ENCODE data around the gene RALGPS1.

The RALGPS1 gene

DNA sequence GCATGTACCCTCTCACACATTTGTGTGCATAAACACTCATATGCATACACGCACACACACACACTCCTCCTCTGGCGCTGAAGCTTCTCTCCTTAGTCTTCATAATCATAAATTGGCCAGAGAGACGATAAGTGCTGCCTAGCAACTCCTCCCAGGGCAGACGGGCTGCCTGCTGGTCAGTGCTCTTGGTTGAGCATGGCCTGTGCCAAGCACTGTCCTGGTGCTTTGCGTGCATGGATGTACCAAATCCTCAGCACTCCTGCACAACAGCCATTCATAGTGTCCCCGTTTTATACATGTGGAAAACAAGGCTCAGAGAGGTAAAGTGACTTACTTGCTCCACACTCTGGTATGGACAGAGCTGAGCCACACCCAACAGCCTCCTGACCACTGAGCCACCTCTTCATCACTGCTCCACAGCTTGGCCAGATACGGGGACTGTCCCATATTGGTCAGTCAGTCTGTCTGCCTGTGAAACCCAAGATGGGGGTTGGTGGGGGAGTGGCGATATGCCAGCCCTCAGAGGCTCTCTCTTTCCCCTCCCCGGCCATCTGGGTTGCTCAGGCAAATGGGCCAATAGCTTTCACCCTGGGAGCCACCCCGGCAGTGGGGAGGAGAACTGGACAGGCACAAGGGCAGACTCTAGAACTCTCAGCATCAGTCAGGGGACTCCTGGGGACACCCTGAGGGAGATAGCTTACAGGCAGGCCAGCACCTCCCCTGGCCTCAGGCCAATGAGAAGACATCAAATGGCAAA lies 285.7 kb downstream of the RALGPS1 start:
- TF ChIP-seq, protein P1, sequence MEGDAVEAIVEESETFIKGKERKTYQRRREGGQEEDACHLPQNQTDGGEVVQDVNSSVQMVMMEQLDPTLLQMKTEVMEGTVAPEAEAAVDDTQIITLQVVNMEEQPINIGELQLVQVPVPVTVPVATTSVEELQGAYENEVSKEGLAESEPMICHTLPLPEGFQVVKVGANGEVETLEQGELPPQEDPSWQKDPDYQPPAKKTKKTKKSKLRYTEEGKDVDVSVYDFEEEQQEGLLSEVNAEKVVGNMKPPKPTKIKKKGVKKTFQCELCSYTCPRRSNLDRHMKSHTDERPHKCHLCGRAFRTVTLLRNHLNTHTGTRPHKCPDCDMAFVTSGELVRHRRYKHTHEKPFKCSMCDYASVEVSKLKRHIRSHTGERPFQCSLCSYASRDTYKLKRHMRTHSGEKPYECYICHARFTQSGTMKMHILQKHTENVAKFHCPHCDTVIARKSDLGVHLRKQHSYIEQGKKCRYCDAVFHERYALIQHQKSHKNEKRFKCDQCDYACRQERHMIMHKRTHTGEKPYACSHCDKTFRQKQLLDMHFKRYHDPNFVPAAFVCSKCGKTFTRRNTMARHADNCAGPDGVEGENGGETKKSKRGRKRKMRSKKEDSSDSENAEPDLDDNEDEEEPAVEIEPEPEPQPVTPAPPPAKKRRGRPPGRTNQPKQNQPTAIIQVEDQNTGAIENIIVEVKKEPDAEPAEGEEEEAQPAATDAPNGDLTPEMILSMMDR (IDR thresholded peaks at IDR 0.05; ENCODE audit: poor library complexity, severe bottlenecking): no peak
- Histone ChIP-seq H3K4me3 (ENCODE audit: severe bottlenecking) (no peak overlapping the region), H3K27ac (ENCODE audit: poor library complexity, severe bottlenecking) (no peak overlapping the region), H3K27me3 (ENCODE audit: insufficient read depth, poor library complexity, severe bottlenecking) (no peaks in the 10 kb centered on the region), H3K36me3 (ENCODE audit: low read depth) (no peaks in the 10 kb centered on the region), H3K9me3 (ENCODE audit: severe bottlenecking) (no peaks in the 10 kb centered on the region), H3K4me1 (ENCODE audit: insufficient read depth, poor library complexity, severe bottlenecking) (no peaks in the 10 kb centered on the region)
- DNase-seq (ENCODE audit: low spot score) (no peak), ATAC-seq (ENCODE audit: low read depth) (no peak)

DNA sequence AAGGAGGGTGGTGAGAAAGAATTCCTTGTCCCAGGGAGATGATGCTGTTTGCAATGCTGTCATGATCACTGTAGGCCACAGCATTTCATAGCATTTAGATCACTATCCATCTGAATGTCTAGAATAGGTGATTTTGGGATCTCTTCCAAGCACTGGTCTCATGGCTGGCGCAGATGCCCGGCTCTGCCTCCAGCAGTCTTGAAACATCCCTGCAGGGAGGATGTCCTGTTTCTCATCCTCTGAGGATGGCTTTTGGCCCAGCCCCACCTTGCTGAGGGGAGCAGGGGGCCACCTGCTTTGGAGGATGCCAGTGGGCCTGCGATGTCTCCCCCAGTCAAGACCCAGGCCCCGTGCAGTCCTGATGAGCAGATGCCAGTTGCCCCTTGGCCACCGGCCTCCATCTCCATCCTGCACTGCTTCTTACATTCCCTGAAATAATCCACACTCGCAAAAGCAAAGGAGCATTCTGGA lies 286.5 kb downstream of the RALGPS1 start:
- no peak overlapping the region for H3K27ac ChIP-seq (ENCODE audit: poor library complexity, severe bottlenecking)
- TF ChIP-seq, protein P1 (IDR thresholded peaks at IDR 0.05; ENCODE audit: poor library complexity, severe bottlenecking): no peak
- H3K36me3 ChIP-seq (ENCODE audit: low read depth): no peaks in the 10 kb centered on the region
- no peak overlapping the region for H3K4me3 ChIP-seq (ENCODE audit: severe bottlenecking)
- H3K27me3 ChIP-seq (ENCODE audit: insufficient read depth, poor library complexity, severe bottlenecking): no peaks in the 10 kb centered on the region
- ATAC-seq (ENCODE audit: low read depth) (no peak), DNase-seq (ENCODE audit: low spot score) (no peak)
- no peaks in the 10 kb centered on the region for H3K4me1 ChIP-seq (ENCODE audit: insufficient read depth, poor library complexity, severe bottlenecking)
- H3K9me3 ChIP-seq (ENCODE audit: severe bottlenecking): no peaks in the 10 kb centered on the region

DNA sequence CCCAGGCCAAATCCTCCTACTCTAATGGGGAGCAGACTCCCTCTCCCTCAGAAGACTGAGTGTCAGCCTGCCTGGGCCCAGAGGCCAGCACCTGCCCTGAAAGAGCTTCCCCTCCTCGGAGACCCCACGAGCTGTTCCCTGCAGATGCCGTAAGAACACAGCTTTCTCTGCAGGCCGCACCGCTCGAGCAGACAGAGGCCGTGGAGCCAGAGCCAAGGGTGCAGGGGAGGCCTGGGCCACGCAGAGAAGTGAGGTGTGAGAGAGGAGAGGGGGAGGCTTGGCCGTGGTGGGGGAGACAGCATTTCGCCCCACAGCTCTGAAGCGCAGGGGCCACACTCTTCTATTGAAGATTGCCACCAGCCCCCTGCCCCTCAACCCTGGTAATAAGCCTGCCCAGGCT lies 287.1 kb downstream of the RALGPS1 start:
- TF ChIP-seq, protein P1 (IDR thresholded peaks at IDR 0.05; ENCODE audit: poor library complexity, severe bottlenecking): no peak
- no peak for ATAC-seq (ENCODE audit: low read depth)
- no peaks in the 10 kb centered on the region for H3K36me3 ChIP-seq (ENCODE audit: low read depth)
- no peak for DNase-seq (ENCODE audit: low spot score)
- H3K9me3 ChIP-seq (ENCODE audit: severe bottlenecking): no peaks in the 10 kb centered on the region
- no peaks in the 10 kb centered on the region for H3K4me1 ChIP-seq (ENCODE audit: insufficient read depth, poor library complexity, severe bottlenecking)
- no peak overlapping the region for H3K27ac ChIP-seq (ENCODE audit: poor library complexity, severe bottlenecking)
- H3K27me3 ChIP-seq (ENCODE audit: insufficient read depth, poor library complexity, severe bottlenecking): no peaks in the 10 kb centered on the region
- no peak overlapping the region for H3K4me3 ChIP-seq (ENCODE audit: severe bottlenecking)

DNA sequence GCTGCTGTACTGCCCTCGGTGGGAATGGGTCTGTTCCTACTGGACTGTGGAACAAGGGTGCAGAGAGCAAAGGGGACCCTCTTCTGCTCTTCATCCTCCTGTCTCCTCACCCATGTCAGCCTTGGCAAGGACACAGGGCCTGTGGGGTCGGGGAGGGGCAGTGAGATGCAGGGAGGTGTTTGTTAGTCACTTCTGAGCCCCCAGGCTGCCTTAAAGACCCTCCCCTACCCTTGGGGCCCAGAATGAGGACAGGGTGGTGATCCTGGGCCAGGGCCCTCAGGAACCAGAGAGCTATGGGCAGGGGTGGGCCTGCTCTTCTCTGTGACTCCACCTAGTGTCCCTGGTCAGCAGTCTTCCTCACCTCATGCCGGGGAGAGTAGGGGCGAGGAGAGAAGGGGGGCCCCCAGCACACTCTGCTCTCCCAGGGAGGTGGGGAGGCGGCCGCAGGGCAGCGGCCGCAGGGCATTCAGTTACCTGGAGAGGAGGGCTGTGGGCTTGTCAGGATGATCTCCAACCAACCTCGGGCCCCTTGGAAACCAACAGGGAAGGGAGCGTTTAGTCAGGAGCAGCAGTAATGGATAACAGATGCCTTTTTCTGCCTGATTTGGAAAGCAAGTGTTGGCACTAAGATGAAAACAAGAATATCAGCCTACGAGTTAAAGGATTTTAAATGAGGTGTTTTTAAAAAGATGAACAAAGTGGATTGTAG lies 288.0 kb downstream of the RALGPS1 start:
- no peaks in the 10 kb centered on the region for H3K4me1 ChIP-seq (ENCODE audit: insufficient read depth, poor library complexity, severe bottlenecking)
- H3K27me3 ChIP-seq (ENCODE audit: insufficient read depth, poor library complexity, severe bottlenecking): no peaks in the 10 kb centered on the region
- TF ChIP-seq, protein P1 (IDR thresholded peaks at IDR 0.05; ENCODE audit: poor library complexity, severe bottlenecking): no peak
- H3K9me3 ChIP-seq (ENCODE audit: severe bottlenecking): no peaks in the 10 kb centered on the region
- no peak for ATAC-seq (ENCODE audit: low read depth)
- no peak for DNase-seq (ENCODE audit: low spot score)
- no peak overlapping the region for H3K4me3 ChIP-seq (ENCODE audit: severe bottlenecking)
- no peak overlapping the region for H3K27ac ChIP-seq (ENCODE audit: poor library complexity, severe bottlenecking)
- H3K36me3 ChIP-seq (ENCODE audit: low read depth): no peaks in the 10 kb centered on the region
